Measurements from ENCODE around the gene RBM44.
"Not testable (repeated sequence)": the region's sequence is repeated elsewhere in the genome, so short reads cannot be mapped to it uniquely, and the experiment has no call there.

RBM44 gene, protein sequence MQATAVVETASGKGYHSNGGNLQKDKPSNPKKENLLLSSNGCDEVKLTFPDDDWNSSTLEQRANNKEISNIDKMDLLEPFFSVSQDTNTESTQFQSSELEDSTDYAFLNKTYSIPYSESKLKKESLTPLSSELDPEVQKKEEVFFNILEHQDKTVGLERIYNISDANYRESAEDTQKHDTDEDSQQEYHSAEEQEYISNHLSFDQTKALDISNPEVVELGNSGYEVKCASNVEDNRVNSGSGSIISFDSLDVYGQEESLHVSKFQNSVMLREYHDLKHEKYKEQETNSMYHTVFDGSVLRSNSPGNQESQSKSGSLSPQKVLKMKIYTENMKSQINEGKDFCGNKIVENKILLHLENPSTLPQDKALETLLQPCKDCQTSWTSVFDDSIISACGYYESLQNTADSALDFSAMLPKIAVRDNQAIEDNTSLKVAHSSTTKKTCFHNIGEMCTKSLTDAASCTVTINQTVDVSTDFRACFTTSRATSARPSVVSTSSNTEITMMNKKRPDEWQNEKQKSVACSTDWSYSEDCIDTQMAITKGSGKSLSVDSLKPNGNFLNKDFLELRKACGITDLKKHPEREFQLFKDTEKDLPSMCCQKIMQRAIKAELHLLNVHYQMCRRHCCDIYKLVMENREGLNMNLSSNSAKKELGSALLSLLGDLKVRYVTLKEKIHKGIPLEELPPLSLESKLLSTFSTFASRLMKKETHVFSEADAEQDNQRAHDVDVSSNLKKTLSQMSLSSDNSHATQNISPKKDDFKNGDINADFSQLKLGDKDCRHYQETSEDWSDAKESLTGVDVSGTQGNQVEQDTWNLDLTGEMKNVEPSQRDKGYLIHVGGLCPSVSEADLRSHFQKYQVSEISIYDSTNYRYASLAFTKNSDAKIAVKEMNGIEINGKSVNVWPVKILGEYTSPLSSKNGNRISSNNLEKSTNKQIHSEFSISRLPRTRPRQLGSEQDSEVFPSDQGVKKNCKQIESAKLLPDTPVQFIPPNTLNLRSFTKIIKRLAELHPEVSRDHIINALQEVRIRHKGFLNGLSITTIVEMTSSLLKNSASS

DNA sequence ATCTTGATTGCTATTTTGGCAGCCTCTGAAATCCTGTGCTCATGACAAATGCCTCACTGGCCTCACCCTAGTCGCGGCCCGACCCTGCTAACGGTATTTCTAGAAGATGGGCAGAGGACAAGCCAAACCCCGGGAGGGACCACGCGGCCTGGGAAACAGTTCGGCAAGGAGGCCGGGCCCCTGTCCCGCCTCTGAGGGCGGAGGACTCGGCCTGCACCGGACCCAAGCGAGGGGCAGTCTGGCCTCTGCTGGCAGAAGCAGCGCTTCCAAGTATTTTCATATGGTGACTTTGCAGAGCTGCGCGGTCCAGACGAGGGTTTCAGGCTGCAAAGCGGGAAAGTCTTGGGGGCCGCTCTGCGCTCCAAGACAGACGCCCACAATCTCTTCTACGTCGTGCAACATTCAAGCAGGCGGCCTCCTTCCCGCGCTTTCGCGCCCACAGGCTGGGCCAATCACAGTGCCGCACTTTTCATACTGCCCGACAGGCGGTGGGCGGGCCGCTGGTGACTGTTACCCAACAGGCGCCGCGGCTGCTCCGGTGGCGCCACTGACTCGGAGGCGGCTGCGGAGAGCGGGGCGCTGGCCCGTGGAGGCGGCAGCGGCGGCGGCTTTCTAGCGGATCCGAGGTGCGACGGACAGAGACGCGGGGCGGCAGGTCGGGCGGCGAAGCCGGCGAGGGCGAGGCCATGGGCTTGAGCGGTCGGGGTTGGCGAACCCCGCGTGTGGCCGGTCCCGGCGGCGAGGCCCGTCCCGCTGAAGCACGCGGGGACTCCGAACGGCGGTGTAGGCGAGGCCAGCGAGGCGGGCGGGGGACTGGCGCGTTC, at the start of gene RBM44:
Gene RBM44 (plus strand): TSS at position 544 of the 824 bp plus-strand sequence. CDS start 14,831 bp downstream, outside the sequence.
- FAIRE-seq = no peak
- no peak for DNase-seq (ENCODE audit: insufficient read length, low spot score)

DNA sequence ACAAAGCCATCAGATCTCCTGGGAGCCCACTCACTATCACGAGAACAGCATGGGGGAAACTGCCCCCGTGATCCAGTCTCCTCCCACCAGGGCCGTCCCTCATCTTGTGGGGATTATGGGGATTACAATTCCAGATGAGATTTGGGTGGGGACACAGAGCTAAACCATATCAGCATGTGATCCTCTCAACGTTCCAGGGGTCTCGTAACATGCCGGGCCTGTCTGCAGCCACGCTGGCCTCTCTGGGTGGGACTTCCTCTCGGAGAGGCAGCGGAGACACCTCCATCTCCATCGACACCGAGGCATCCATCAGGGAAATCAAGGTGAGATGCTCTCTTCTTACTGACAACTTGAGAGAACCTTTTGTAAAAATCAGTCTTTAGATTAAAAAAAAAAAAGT, 49.6 kb upstream of the RBM44 start:
- DNase-seq (ENCODE audit: insufficient read length, low spot score) (no peak), FAIRE-seq (no peak)

DNA sequence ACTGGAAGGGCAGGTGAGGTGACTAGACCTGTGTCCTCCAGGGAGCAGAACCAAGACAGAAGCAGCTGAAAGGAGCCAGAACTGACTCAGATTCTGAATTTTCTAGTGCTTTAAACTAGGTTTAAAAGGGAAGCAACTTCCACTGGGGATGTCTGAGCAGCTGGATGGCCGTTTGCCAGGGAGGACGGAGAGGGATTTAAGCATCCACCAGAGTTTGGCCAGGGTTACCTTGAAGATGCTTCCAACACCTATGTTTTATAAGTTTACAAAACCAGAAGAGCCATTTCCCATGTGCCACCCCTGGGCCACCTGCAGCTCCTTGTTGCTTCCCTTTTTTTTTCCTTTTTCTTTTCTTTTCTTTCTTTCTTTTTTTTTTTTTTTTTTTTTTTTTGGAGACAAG, 48.6 kb upstream of the RBM44 start:
- no peak for DNase-seq (ENCODE audit: insufficient read length, low spot score)
- FAIRE-seq = no peak

DNA sequence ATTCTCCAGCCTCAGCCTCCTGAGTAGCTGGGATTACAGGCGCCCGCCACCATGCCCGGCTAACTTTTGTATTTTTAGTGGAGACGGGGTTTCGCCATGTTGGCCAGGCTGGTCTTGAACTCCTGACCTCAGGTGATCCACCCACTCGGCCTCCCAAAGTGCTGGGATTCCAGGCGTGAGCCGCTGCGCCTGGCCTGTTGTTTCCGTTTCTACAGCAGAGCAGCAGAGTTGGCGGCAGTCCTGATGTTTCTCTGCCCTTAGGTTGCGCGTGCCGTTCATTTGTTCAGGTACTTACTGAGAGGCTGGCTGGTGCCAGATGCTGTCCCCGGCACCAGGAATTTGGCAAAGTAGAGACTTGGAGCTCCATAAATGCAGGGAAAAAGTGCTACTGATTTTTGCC, 48.1 kb upstream of the RBM44 start:
- not testable (repeated sequence) for DNase-seq (ENCODE audit: insufficient read length, low spot score); FAIRE-seq

DNA sequence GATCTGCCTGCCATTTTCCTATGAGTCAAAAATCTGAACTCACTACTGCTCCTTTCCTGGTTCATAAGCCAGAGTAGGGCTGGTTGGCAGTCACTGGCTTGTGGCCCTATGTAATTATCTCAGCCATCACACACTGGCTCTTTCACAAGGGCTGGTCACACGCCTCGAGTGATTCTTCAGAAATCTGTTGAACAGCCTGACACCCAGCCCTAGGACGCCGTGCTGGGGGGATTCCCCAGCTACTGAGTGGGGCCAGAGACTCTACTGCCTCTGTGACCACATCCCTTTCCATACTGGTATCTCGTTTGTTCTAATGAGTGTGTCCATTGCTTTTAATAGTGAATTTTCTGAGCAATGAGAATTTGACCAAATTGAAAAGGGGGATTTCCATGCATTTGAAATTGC, 45.8 kb upstream of the RBM44 start:
- FAIRE-seq = no peak
- DNase-seq (ENCODE audit: insufficient read length, low spot score) = no peak

DNA sequence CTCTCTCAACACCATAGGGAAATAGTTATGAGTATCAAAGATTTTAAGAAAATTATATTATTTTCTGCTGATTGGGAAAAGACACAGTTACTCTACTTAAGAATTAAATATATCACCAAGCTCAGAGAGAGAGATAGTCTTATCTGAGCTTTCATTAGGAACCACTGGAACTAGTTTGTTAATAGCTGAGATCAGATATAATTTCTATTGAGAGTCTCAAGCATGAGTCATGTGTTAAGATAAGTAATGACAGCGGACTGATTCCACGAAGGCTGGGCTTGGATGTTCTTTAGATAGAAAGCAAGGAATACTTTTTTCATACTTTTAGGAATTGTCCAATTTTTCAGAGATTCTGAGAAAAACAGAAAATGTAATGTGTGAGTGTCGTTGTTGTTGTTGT, 44.4 kb upstream of the RBM44 start:
- no peak for FAIRE-seq
- no peak for DNase-seq (ENCODE audit: insufficient read length, low spot score)

DNA sequence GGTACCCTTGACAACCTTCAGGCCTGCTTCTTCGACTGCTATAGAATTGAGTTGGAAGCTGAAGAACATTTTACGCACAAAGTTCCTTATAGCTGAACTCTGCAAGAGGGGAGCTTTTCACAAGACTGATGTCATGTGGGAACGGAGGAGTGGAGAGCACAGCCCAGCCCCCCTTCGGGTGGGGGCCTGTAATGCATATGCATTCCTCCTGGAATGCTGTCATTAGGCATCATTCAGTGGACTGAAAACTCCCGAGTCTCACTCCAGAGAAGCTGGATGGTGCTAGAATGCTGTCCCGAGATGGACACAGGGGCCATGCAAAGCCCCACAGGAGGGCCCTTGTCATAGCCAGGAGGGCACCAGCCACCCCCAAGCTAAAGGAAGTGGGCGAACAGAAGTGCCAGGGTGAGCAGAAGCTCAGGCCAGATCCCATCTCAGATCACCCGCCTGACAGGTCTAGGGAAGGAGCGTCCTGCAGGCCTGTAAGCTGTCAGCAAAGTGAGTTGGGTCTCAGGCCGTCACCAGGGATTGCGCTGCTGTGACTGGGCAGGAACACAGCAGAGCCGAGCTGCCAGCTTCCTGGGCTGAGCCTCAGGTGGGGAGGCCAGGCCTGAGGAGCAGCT, 43.8 kb upstream of the RBM44 start:
- FAIRE-seq (no peak), DNase-seq (ENCODE audit: insufficient read length, low spot score) (no peak)

DNA sequence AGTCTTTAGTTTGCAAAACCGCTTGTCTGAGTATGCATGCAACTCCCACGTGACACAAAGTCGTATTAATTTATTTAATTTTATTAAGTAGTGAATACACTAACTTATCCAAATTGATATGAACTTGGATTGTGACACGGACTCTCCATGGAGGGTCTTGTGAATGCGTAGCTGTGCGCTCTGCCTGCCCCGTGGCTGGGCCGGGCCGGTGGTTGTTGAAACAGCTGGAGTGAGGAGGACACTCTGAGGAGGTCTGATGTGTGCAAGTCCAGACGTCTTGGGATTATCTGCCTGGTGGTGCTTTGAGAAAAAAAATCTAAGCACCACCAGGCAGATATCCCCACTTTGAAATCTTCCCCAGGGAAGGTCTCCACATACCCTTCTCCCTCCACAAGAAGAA, 41.0 kb upstream of the RBM44 start:
- FAIRE-seq = no peak
- no peak for DNase-seq (ENCODE audit: insufficient read length, low spot score)

DNA sequence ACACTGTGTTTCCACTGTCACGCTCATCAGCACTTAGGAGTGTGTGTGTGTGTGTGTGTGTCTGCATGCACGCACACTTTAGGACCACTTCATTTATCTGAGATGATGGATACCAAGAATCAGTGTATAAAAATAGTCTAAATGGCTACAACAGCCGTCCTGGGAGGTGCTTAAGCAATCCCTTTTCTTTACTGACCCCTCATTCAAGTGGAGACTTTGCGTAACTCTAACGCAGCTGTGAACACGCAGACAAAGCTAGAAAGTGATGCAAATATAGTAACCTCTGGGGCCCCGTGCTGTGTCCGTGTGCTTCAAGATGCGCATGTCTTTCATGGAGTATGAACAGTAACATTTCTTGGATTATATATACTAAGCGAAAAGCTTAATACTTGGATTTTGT, 40.4 kb upstream of the RBM44 start:
- DNase-seq (ENCODE audit: insufficient read length, low spot score) (no peak), FAIRE-seq (no peak)

DNA sequence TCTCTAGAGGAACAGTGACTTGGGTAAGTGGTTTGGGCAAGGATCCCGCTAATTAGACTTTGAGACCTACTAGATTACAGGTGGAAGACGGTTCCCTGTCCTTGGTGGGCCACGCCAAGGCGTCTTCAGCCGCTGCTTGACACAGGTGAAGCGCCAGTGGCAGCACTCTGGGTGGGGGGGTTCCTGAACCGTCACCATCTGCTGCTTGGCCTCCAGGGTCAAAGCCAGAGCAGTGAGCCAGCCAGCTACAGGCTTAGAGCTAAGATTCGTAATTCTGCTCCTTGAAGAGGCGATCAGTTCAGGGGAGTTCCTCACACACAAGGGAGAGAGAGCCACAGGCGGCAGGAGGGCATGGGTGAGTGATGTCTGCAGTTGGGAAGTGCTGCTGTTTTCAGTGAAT, 39.4 kb upstream of the RBM44 start:
- no peak for DNase-seq (ENCODE audit: insufficient read length, low spot score)
- no peak for FAIRE-seq

DNA sequence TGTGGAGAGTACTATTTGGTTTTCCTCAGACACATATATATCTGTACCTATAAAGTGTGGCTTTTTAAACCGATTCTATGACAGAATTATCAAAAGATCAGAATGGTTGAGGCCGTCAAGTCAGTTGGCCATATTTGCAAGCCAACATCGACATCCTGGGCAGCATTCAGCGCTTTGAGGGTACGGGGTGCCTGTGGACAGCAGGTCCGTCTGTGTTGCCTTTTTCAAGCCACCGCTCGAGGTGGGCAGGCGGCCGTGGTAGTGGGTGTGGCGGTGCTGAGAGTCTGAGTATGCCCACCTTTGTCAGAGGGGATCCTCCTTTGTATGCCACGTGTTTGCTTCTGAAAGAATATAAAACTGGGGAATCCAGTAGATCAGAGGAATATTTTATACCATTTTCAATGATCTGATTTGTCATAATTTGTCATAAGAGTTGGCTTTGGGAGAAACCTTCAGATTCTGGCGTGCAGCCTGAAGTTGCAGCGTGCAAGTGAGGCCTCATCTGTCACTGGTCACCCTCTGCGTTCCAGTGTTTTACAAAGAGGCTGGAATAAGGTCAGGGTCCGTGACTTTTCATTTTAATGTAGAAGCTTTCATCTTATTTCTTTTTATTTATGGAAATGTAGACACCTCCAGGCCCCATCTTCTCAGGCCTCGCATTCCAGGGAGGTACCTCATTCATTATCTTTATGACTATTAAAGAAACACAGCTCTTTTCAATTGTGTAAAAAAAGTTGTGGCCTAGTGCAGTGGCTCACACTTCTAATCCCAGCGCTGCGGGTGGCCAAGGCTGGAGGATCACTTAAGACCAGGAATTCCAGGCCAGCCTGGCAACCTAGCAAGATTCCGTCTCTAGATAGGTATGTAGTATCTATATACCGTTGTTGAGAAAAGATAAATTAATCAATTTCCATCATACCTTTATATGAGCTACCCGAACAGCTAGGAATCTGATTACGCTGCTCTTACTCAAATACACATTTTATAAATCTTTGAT, 37.8 kb upstream of the RBM44 start:
- no peak for FAIRE-seq
- DNase-seq (ENCODE audit: insufficient read length, low spot score) = no peak

DNA sequence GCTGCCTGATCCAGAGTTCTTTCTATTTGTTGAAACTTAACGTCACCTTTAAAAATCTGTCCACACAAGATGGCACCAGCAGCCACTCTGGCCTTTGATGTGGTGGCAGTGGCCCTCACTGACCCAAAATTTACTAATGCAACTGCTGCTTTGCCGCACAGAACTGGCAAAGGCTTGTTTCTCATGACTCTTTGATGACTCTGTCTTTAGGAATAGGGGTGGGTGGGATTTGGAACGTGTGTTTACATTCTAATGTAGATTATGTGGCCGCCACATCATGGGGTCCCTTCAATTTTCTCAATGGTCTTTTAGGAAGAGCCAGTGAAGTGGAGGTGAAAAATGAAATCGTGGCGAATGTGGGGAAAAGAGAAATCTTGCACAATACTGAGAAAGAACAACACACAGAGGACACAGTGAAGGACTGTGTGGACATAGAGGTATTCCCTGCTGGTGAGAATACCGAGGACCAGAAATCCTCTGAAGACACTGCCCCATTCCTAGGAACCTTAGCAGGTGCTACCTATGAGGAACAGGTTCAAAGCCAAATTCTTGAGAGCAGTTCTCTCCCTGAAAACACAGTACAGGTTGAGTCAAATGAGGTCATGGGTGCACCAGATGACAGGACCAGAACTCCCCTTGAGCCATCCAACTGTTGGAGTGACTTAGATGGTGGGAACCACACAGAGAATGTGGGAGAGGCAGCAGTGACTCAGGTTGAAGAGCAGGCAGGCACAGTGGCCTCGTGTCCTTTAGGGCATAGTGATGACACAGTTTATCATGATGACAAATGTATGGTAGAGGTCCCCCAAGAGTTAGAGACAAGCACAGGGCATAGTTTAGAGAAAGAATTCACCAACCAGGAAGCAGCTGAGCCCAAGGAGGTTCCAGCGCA, 36.0 kb upstream of the RBM44 start:
- peak; percentile 86 for FAIRE-seq
- DNase-seq (ENCODE audit: insufficient read length, low spot score) = not testable (repeated sequence)

DNA sequence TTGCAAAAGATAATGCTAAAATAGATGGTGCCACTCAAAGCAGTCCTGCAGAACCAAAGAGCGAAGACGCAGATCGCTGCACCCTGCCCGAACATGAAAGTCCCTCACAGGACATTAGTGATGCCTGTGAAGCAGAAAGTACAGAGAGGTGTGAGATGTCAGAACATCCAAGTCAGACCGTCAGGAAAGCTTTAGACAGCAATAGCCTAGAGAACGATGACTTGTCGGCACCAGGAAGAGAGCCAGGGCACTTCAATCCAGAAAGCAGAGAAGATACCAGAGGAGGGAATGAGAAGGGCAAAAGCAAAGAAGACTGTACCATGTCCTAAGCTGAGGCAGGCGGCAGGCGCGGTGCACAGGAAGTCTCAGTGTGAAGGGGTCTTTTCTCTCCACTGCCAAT, 34.8 kb upstream of the RBM44 start:
- FAIRE-seq = peak; percentile 74

DNA sequence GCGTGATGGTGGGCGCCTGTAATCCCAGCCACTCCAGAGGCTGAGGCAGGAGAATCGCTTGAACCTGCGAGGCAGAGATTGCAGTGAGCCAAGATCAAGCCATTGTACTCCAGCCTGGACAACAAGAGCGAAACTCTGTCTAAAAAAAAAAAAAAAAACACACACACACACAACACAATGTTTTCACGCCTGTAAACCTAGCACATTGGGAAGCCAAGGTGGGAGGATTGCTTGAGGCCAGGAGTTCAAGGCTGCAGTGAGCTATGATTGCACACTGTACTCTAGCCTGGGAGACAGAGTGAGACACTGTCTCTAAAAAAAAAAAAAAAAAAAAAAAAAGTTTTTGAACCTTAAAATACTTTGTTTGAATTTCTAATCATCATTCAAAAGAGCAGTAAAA, 33.5 kb upstream of the RBM44 start:
- not testable (repeated sequence) for DNase-seq (ENCODE audit: insufficient read length, low spot score); FAIRE-seq

More for the DNA sequence above, 34.8 kb upstream of the RBM44 start:
- DNase-seq (ENCODE audit: insufficient read length, low spot score) = no peak

DNA sequence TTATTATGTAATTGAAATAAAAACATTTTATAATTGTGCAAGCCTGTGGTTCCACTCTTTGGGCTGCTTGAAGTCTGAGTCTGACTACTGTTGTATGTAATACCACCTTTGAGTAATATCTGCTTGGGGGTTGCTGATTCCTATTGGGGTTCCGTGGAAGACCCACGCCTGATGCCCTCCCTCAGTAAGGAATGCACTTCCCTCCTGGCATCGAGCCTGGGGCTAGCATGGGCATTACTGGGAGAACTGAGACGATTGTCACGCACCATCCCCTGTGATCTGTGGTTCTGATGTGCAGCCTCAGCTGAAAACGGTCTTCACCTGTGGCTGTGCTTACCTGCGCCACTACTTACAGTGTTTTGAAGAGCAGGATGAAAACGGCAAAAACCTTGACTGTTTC, 32.7 kb upstream of the RBM44 start:
- no peak for FAIRE-seq
- DNase-seq (ENCODE audit: insufficient read length, low spot score) = no peak

DNA sequence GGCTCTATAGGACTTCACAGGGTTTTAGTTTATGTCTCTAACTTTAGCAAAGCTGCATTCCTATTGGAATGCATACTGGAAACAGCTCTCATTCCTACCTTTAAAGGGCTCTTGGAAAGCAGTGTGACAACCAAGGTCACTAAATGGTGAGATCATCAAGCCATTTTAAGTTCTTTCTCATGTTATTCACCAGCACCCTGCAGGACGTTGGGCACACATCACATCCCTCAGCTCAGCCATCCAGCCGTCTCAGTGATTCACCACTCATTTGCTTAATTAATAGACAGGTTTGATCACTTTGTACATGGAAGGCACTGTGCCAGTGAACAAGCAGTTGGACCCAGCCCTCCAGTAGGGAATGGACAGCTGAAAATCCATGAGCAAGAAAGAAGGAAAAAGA, 32.2 kb upstream of the RBM44 start:
- DNase-seq (ENCODE audit: insufficient read length, low spot score) = no peak
- no peak for FAIRE-seq

DNA sequence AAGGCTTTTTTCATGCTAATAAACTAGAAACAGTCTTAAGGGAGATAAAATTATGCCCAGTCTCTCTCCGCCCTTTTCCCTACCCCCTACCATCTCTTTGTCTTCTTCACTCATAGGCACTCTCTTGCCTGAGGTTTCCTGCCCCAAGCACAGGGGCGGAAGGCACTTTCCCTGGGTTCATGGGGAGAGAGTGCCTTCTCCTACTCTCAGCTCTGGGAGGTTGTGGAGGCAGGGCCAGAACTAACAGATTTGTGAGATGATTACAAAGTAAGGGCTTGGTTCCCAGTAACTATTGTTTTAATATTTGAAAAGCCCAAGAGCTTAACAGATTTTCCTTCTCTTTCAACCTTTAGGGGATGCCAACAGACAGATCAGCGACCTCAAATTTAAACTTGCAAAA, 26.1 kb upstream of the RBM44 start:
- FAIRE-seq = no peak

DNA sequence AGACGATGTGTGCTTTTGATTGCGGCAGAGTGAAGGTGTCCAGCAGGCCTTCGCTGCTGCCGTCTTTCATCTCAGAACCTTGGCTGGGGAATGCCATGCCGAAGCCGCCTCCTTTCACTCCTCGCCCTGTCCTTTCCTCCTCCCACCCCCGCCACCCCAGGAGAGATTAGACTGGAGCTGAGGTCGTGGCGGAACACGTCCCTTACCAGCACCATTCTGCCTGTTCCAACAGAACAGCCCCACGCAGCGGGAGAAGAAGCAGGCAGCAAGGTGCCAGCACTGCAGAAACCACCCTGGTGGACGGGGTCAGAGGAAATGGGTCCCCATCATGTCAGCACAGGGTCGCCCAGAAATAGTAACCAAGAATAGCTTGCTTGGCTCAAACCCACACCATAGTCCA, 24.8 kb upstream of the RBM44 start:
- DNase-seq (ENCODE audit: insufficient read length, low spot score) (no peak), FAIRE-seq (no peak)

More for the DNA sequence above, 26.1 kb upstream of the RBM44 start:
- no peak for DNase-seq (ENCODE audit: insufficient read length, low spot score)
